Superior temporal gyrus (tissue), 1 donor: ENCODE results near the gene ZNF225.
"Not testable (repeated sequence)": the region's sequence is repeated elsewhere in the genome, so short reads cannot be mapped to it uniquely, and the experiment has no call there.

ENCODE experiments used
- DNase-seq: peaks from one replicate; pipeline ENCODE4 v3.0.0-alpha.2; 2016; ENCODE audit errors: extremely low spot score

Gene ZNF225

GRCh38 chr19:44163789-44164188 lies 50.6 kb downstream of the ZNF225 start:
- DNase-seq = no peak

- peak; percentile 8 for DNase-seq
These were observed 51.1 kb downstream of the ZNF225 start for GRCh38 chr19:44164327-44164672.

GRCh38 chr19:44164673-44165512 lies 51.7 kb downstream of the ZNF225 start, which contains the start of gene ZNF226:
Gene ZNF226 (plus strand): TSS chr19:44165100. CDS start chr19:44170081, 4,981 bp downstream.
- peak; percentile 100 for DNase-seq

DNA sequence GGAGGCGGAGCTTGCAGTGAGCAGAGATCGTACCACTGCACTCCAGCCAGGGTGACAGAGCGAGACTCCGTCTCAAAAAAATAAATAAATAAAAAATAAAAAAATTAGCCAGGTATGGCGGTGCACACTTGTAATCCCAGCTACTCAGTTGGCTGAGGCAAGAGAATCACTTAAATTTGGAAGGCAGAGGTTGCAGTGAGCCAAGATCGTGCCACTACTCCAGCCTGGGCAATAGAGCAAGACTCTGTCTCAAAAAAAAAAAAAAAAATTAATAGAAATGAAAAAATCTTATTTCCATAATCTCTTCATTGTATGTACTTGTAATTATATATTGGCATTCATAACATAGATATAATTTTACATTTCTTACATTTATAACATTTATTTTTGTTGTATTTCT lies 57.5 kb downstream of the ZNF225 start:
- DNase-seq = not testable (repeated sequence)

DNA sequence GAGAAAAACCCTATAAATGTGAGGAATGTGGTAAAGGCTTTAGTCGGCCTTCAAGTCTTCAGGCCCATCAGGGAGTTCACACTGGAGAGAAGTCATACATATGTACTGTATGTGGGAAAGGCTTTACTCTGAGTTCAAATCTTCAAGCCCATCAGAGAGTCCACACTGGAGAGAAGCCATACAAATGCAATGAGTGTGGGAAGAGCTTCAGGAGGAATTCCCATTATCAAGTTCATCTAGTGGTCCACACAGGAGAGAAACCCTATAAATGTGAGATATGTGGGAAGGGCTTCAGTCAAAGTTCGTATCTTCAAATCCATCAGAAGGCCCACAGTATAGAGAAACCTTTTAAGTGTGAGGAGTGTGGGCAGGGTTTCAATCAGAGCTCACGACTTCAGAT lies 63.4 kb downstream of the ZNF225 start:
- no peak for DNase-seq

GRCh38 chr19:44180968-44181367 lies 67.8 kb downstream of the ZNF225 start:
- DNase-seq = no peak

GRCh38 chr19:44182145-44182544 lies 68.9 kb downstream of the ZNF225 start:
- DNase-seq = no peak
